Esophagus squamous epithelium (tissue), 5 donors: ENCODE measurements around the gene HDAC8. TPM values are rescaled to one million over a fixed set of nuclear protein-coding genes. Genes with fewer than 3 reads are reported as not detected.

ENCODE experiments used
- DNase-seq: peaks from one replicate; lab custom pipeline; 2025; lab: John Stamatoyannopoulos, UW
- H3K27ac ChIP-seq, 4 donors: fragments of 200-600 bp; sonication (generic); one replicate each; pipeline ENCODE4 v1.5.1; 2016 to 2019; ENCODE audit warnings: mild to moderate bottlenecking in 1 of 4
- H3K27me3 ChIP-seq, 4 donors: fragments of 200-600 bp; sonication (generic); 1 replicate in 3 of 4; 2 replicates in 1 of 4; pipeline versions ENCODE4 v1.5.1 to v1.6.0; 2017 to 2021; ENCODE audit warnings: antibody characterized with exemption in 1 of 4
- H3K36me3 ChIP-seq, 3 donors: fragments of 200-600 bp; sonication (generic); one replicate each; pipeline ENCODE4 v1.5.1; 2016 to 2019
- H3K4me1 ChIP-seq, 3 donors: fragments of 200-600 bp; sonication (generic); one replicate each; pipeline ENCODE4 v1.5.1; 2017 to 2019
- H3K4me3 ChIP-seq, 4 donors: fragments of 200-600 bp; sonication (generic); 1 replicate in 3 of 4; 2 replicates in 1 of 4; pipeline ENCODE4 v1.5.1; 2016 to 2019; ENCODE audit warnings: mild to moderate bottlenecking in 2 of 4, moderate library complexity in 1 of 4
- H3K9me3 ChIP-seq, 3 donors: fragments of 200-600 bp; sonication (generic); one replicate each; pipeline ENCODE4 v1.5.1; 2016 to 2019
- POLR2A ChIP-seq, 4 donors: fragments of 450-650 bp; IDR thresholded peaks; one replicate each; pipeline ENCODE4 v1.6.1; 2017; ENCODE audit warnings: antibody characterized with exemption in 4 of 4, mild to moderate bottlenecking in 4 of 4, moderate library complexity in 3 of 4
- WGBS, 2 donors: methylation state at CpG; one replicate each; pipeline ENCODE4 v1.1.5; 2018; 5-methylcytosine and 5-hydroxymethylcytosine counted together
- intact Hi-C: fragments of 100-400 bp; cut with DNase I; formaldehyde crosslinking; loops from one replicate; pipeline ENCODE4 v1.15.0; 2022
- small RNA-seq, 4 donors: library from RNA; depleted of rRNA; stranded (forward); fragments of <200 nt; gene quantifications; one replicate each; pipeline ENCODE3, GENCODE V24; 2016
- total RNA-seq, 4 donors: library from RNA; depleted of rRNA; stranded (reverse); fragments of >200 nt; gene quantifications; one replicate each; pipeline ENCODE4 v1.1.0, GENCODE V29; 2016
- TF ChIP-seq, protein P1 (sequence below), 6 experiments: fragments of 450-650 bp in 4 of 6; fragments of 200-600 bp in 2 of 6; sonication (generic) in 2 of 6; IDR thresholded peaks; one replicate each; pipeline ENCODE4 v1.5.1; 2016 to 2019; ENCODE audit warnings: antibody characterized with exemption in 6 of 6, mild to moderate bottlenecking in 4 of 6, moderate library complexity in 4 of 6
- donor health status: DM: yes; HTN: yes; CAD: no.

Gene HDAC8
- total RNA-seq, 4 donors from 2014 or later, result 16.8 to 26.9 (median 18.0) TPM

DNA sequence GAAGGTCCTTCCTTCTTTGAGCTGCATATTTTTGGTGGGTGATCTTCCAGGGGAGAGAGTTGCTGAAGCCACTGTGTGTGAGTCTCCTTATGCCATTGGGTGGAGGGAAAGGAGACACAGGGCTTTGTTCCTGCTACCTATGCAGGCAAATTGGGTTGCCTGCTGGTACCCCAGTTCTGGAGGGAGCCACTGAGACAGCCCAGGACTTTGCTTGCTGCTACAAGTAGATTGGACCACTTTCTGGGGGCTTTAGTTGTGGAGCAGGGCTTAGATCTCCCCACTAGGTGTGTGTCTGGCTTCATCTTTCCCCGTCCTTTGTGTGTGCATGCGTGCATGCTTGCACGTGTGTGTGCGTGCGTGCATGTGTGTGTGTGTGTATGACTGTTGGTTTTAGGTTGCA is 276.9 kb downstream of the HDAC8 start:
- no peaks in the 10 kb centered on the region for H3K9me3 ChIP-seq
- no CpG with 5 or more reads among the region's 5 CpGs for WGBS, 2 donors
- DNase-seq, result no peak
- H3K27me3 ChIP-seq, result peaks cover 0 to 5% (median under 1%) of the 10 kb centered on the region in 4 donors
- H3K27ac ChIP-seq, result no peak overlapping the region
- no peaks in the 10 kb centered on the region for H3K4me1 ChIP-seq
- no peak overlapping the region for H3K4me3 ChIP-seq
- H3K36me3 ChIP-seq, result no peaks in the 10 kb centered on the region
- TF ChIP-seq, protein P1, sequence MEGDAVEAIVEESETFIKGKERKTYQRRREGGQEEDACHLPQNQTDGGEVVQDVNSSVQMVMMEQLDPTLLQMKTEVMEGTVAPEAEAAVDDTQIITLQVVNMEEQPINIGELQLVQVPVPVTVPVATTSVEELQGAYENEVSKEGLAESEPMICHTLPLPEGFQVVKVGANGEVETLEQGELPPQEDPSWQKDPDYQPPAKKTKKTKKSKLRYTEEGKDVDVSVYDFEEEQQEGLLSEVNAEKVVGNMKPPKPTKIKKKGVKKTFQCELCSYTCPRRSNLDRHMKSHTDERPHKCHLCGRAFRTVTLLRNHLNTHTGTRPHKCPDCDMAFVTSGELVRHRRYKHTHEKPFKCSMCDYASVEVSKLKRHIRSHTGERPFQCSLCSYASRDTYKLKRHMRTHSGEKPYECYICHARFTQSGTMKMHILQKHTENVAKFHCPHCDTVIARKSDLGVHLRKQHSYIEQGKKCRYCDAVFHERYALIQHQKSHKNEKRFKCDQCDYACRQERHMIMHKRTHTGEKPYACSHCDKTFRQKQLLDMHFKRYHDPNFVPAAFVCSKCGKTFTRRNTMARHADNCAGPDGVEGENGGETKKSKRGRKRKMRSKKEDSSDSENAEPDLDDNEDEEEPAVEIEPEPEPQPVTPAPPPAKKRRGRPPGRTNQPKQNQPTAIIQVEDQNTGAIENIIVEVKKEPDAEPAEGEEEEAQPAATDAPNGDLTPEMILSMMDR (IDR thresholded peaks at IDR 0.05), result no peak
- TF ChIP-seq POLR2A (IDR thresholded peaks at IDR 0.05), result no peak
- intact Hi-C loops, result no loop called here

- no peaks in the 10 kb centered on the region for H3K9me3 ChIP-seq
- H3K4me1 ChIP-seq, result no peaks in the 10 kb centered on the region
- H3K27me3 ChIP-seq, result peaks cover 0 to 5% (median 0%) of the 10 kb centered on the region in 4 donors
- DNase-seq, result no peak
- H3K4me3 ChIP-seq, result no peak overlapping the region
- H3K27ac ChIP-seq, result no peak overlapping the region
- 25 to 33% methylated on average over 1 of the region's 1 CpG for WGBS, 2 donors
- no peaks in the 10 kb centered on the region for H3K36me3 ChIP-seq
- intact Hi-C loops, result no loop called here
- TF ChIP-seq POLR2A (IDR thresholded peaks at IDR 0.05), result no peak
- TF ChIP-seq, protein P1 (IDR thresholded peaks at IDR 0.05), result peak in 2 of 6 experiments; percentile 15 to 23
Observed at GRCh38 chrX:72294497-72294896, 278.1 kb downstream of the HDAC8 start.

GRCh38 chrX:72282302-72282701 is 290.3 kb downstream of the HDAC8 start:
- no peak for TF ChIP-seq POLR2A (IDR thresholded peaks at IDR 0.05)
- TF ChIP-seq, protein P1 (IDR thresholded peaks at IDR 0.05), result no peak
- 95 to 100% methylated on average over 1 of the region's 1 CpG for WGBS, 2 donors
- no peak for DNase-seq
- H3K9me3 ChIP-seq, result no peaks in the 10 kb centered on the region
- H3K4me3 ChIP-seq, result no peak overlapping the region
- H3K4me1 ChIP-seq, result no peaks in the 10 kb centered on the region
- H3K27me3 ChIP-seq, result no peaks in the 10 kb centered on the region
- intact Hi-C loops, result no loop called here
- no peaks in the 10 kb centered on the region for H3K36me3 ChIP-seq
- H3K27ac ChIP-seq, result no peak overlapping the region

DNA sequence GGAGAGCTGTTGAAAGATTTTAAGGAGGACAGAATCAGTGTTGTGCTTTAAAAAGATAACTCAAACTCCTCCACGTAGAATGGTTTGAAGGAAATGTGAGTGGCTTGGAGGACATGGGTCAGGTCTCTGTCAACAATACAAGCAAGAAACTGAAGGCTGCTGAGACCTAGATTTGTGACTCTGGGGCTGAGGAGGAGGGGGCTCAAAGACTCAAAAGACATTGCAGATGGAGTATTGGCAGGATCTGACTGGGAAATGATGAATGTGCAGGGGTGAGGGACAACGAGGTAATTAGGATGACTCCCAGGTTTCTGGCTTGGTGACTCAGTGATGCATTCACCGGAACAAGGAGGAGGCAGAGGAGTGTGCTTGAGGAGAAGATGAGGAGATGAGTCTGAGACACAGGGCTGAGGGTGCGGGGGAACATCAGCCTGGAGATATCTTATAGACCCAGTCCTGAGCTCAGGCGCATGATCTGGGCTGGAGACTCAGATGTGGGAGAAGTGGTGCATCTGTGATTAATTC is 292.3 kb downstream of the HDAC8 start:
- WGBS, 2 donors, result 54 to 59% methylated on average over 5 of the region's 5 CpGs
- Histone ChIP-seq H3K4me1 (peaks cover 7 to 10% (median 7%) of the 10 kb centered on the region in 3 donors), H3K4me3 (no peak overlapping the region), H3K9me3 (no peaks in the 10 kb centered on the region), H3K36me3 (peaks cover 0 to under 1% (median 0%) of the 10 kb centered on the region in 3 donors), H3K27ac (no peak overlapping the region), H3K27me3 (no peaks in the 10 kb centered on the region)
- intact Hi-C loops, result no loop called here
- TF ChIP-seq, protein P1 (IDR thresholded peaks at IDR 0.05), result no peak
- TF ChIP-seq POLR2A (IDR thresholded peaks at IDR 0.05), result no peak
- DNase-seq, result no peak

Small RNAs within 50 kb of the gene (small RNA-seq; reads per million reads assigned to genes)
- gene RF00019, result 0 reads per million in 4 donors
- gene RNU2-68P, result 0.14 to 0.68 (median 0.31) reads per million in 4 donors

Other genes starting within 250 kb of the HDAC8 start
- gene PHKA1, start 141.5 kb upstream of the HDAC8 start, total RNA-seq, result 10 to 100 TPM in 1 of 4 donors, 1 to 10 TPM in 3; 5.6 to 10.3 (median 7.2) TPM
- not detected for gene DMRTC1B, start 204.0 kb upstream of the HDAC8 start, total RNA-seq
- not detected for gene FAM236B, start 209.8 kb upstream of the HDAC8 start, total RNA-seq
- not detected for gene FAM236D, start 235.4 kb upstream of the HDAC8 start, total RNA-seq